Body of pancreas (tissue), 4 donors: ENCODE results near the gene ZNF839. TPM values are rescaled to one million over a fixed set of nuclear protein-coding genes. Genes with fewer than 3 reads are reported as not detected.

Experiments
- ATAC-seq: fragments of 150-250 bp; one replicate; pipeline ENCODE4 v1.9.1; 2016
- DNase-seq, 4 donors: peaks; one replicate each; pipeline ENCODE4 v3.0.0-alpha.2; 2019
- H3K27ac ChIP-seq, 4 donors: fragments of 200-600 bp; sonication (generic); 1 replicate in 3 of 4; 2 replicates in 1 of 4; pipeline versions ENCODE4 v1.5.1 to v1.6.1; 2016 to 2019; ENCODE audit warnings: mild to moderate bottlenecking in 1 of 4, mixed read lengths in 1 of 4, moderate library complexity in 1 of 4
- H3K27me3 ChIP-seq, 2 donors: fragments of 200-600 bp; sonication (generic); one replicate each; pipeline ENCODE4 v1.6.0; 2016; ENCODE audit warnings: mild to moderate bottlenecking in 1 of 2
- H3K36me3 ChIP-seq, 2 donors: fragments of 200-600 bp; sonication (generic); replicated peaks in 1 of 2; 2 replicates each; pipeline ENCODE4 v1.5.1; 2016; ENCODE audit warnings: low read depth in 2 of 2; ENCODE audit not compliant: insufficient read depth in 1 of 2
- H3K4me1 ChIP-seq: fragments of 200-600 bp; sonication (generic); one replicate; pipeline ENCODE4 v1.6.0; 2016
- H3K4me3 ChIP-seq, 2 donors: fragments of 200-600 bp; sonication (generic); 1 replicate in 1 of 2; 2 replicates in 1 of 2; pipeline ENCODE4 v1.5.1; 2016 to 2019
- H3K9me3 ChIP-seq, 3 donors: fragments of 200-600 bp; sonication (generic); 1 replicate in 2 of 3; 2 replicates in 1 of 3; pipeline ENCODE4 v1.5.1; 2016
- POLR2A ChIP-seq, 3 donors: fragments of 450-650 bp; IDR thresholded peaks; one replicate each; pipeline ENCODE4 v1.6.1; 2016; ENCODE audit warnings: antibody characterized with exemption in 3 of 3, mild to moderate bottlenecking in 2 of 3
- WGBS, 2 donors: methylation state at CpG; one replicate each; pipeline ENCODE4 v1.1.5; 2017; 5-methylcytosine and 5-hydroxymethylcytosine counted together
- intact Hi-C: fragments of 100-400 bp; cut with DNase I; formaldehyde crosslinking; loops from one replicate; pipeline ENCODE4 v1.15.1; 2023
- total RNA-seq, 2 donors: library from RNA; depleted of rRNA; stranded (reverse); fragments of >200 nt; gene quantifications; one replicate each; pipeline ENCODE4 v1.1.0, GENCODE V29; 2016
- TF ChIP-seq, protein P1 (sequence below), 7 experiments: fragments of 450-650 bp in 4 of 7; fragments of 200-600 bp in 3 of 7; sonication (generic) in 3 of 7; IDR thresholded peaks; one replicate each; pipeline ENCODE4 v1.5.1; 2016 to 2019; ENCODE audit warnings: antibody characterized with exemption in 7 of 7

ZNF839 gene
- total RNA-seq, 2 donors from 2014 or later = 8.0 to 22.1 TPM

- WGBS, 2 donors = 53 to 60% methylated on average over 16 to 17 of the region's 17 CpGs
- H3K4me1 ChIP-seq = peaks cover 50% of the 10 kb centered on the region
These were observed 1.3 kb downstream of the ZNF839 start for GRCh38 chr14:102320671-102321455.

GRCh38 chr14:102321456-102322422 lies 2.2 kb downstream of the ZNF839 start:
- Histone ChIP-seq H3K27me3 (no peaks in the 10 kb centered on the region), H3K9me3 (no peaks in the 10 kb centered on the region), H3K27ac (peak overlapping the region in 1 of 4 donors; percentile 86), H3K36me3 (peaks cover 0 to 2% of the 10 kb centered on the region in 2 donors), H3K4me3 (no peak overlapping the region), H3K4me1 (peaks cover 41% of the 10 kb centered on the region)
- intact Hi-C loops = no loop called here
- 70 to 80% methylated on average over 12 of the region's 12 CpGs for whole genome bisulfite sequencing, 2 donors
- TF ChIP-seq, protein P1, sequence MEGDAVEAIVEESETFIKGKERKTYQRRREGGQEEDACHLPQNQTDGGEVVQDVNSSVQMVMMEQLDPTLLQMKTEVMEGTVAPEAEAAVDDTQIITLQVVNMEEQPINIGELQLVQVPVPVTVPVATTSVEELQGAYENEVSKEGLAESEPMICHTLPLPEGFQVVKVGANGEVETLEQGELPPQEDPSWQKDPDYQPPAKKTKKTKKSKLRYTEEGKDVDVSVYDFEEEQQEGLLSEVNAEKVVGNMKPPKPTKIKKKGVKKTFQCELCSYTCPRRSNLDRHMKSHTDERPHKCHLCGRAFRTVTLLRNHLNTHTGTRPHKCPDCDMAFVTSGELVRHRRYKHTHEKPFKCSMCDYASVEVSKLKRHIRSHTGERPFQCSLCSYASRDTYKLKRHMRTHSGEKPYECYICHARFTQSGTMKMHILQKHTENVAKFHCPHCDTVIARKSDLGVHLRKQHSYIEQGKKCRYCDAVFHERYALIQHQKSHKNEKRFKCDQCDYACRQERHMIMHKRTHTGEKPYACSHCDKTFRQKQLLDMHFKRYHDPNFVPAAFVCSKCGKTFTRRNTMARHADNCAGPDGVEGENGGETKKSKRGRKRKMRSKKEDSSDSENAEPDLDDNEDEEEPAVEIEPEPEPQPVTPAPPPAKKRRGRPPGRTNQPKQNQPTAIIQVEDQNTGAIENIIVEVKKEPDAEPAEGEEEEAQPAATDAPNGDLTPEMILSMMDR (IDR thresholded peaks at IDR 0.05) = no peak
- no peak for TF ChIP-seq POLR2A (IDR thresholded peaks at IDR 0.05)
- ATAC-seq (no peak), DNase-seq (no peak)

More at GRCh38 chr14:102320671-102321455, 1.3 kb downstream of the ZNF839 start:
- TF ChIP-seq, protein P1 (IDR thresholded peaks at IDR 0.05) = no peak
- no peak for TF ChIP-seq POLR2A (IDR thresholded peaks at IDR 0.05)
- DNase-seq (no peak), ATAC-seq (no peak)
- no peaks in the 10 kb centered on the region for H3K9me3 ChIP-seq
- no peaks in the 10 kb centered on the region for H3K27me3 ChIP-seq
- intact Hi-C loops = no loop called here
- H3K4me3 ChIP-seq = no peak overlapping the region
- H3K36me3 ChIP-seq = no peaks in the 10 kb centered on the region
- H3K27ac ChIP-seq = peak overlapping the region; percentile 83 to 94 (median 89)

GRCh38 chr14:102323102-102323501 lies 3.6 kb downstream of the ZNF839 start:
- intact Hi-C loops = no loop called here
- Histone ChIP-seq H3K36me3 (peaks cover 0 to 2% of the 10 kb centered on the region in 2 donors), H3K9me3 (no peaks in the 10 kb centered on the region), H3K27ac (peak overlapping the region in 2 of 4 donors; percentile 27 to 37), H3K4me3 (no peak overlapping the region), H3K27me3 (no peaks in the 10 kb centered on the region), H3K4me1 (peaks cover 30% of the 10 kb centered on the region)
- no peak for ATAC-seq
- 22 to 30% methylated on average over 8 of the region's 8 CpGs for WGBS, 2 donors
- peak; percentile 70 to 84 (median 77) for DNase-seq
- TF ChIP-seq, protein P1 (IDR thresholded peaks at IDR 0.05) = peak in 6 of 7 experiments; percentile 29 to 61 (median 54)
- TF ChIP-seq POLR2A (IDR thresholded peaks at IDR 0.05) = no peak

DNA sequence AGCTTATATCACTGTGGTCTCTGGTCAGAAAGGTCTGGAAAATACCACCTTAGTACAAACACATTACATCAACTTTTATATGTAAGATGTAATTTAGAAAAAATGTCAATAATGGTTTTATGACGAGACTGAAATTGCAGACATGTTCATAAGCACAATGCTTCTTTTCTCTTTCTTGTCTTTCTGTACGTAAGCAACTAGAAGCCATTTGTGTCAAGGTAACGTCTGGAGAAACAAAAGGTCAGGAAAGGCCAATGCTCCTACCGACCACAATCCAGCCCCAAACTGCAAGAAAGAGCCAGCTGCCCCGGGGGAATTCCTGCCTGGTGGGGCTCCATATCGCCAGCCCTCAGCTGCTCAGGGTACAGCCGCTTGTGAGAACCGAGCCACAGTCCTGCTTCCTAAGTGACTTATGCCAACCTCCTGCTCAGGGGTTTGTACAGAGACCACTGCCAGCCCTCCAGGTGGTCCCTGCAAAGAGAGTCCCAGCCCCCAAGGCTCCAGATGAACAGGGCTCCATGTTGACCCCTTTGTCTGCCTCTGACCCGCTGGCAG lies 6.3 kb downstream of the ZNF839 start:
- no peak overlapping the region for H3K4me3 ChIP-seq
- no peaks in the 10 kb centered on the region for H3K27me3 ChIP-seq
- no peak for ATAC-seq
- 80 to 82% methylated on average over 8 to 9 of the region's 9 CpGs for WGBS, 2 donors
- H3K36me3 ChIP-seq = peaks cover 0 to 2% of the 10 kb centered on the region in 2 donors
- H3K27ac ChIP-seq = no peak overlapping the region
- DNase-seq = no peak
- no peaks in the 10 kb centered on the region for H3K9me3 ChIP-seq
- intact Hi-C loops = no loop called here
- H3K4me1 ChIP-seq = peaks cover 14% of the 10 kb centered on the region
- TF ChIP-seq, protein P1 (IDR thresholded peaks at IDR 0.05) = no peak
- no peak for TF ChIP-seq POLR2A (IDR thresholded peaks at IDR 0.05)
